Tibial nerve (tissue), 4 donors: ENCODE results near the gene BRSK2. TPM values are rescaled to one million over a fixed set of nuclear protein-coding genes. Genes with fewer than 3 reads are reported as not detected.
"Not testable (repeated sequence)": the region's sequence is repeated elsewhere in the genome, so short reads cannot be mapped to it uniquely, and the experiment has no call there.

ENCODE experiments used
- DNase-seq, 2 donors: peaks; one replicate each; pipeline ENCODE4 v3.0.0-alpha.2; 2019; ENCODE audit warnings: low spot score in 2 of 2
- H3K27ac ChIP-seq, 4 donors: fragments of 200-600 bp; sonication (generic) in 3 of 4; one replicate each; pipeline ENCODE4 v1.5.1; 2017 to 2019; ENCODE audit warnings: mild to moderate bottlenecking in 1 of 4
- H3K27me3 ChIP-seq, 2 donors: fragments of 200-600 bp; sonication (generic) in 1 of 2; one replicate each; pipeline versions ENCODE4 v1.5.1 to v1.6.0; 2017 to 2019
- H3K36me3 ChIP-seq, 3 donors: fragments of 200-600 bp; sonication (generic); one replicate each; pipeline ENCODE4 v1.5.1; 2018 to 2019
- H3K4me1 ChIP-seq, 4 donors: fragments of 200-600 bp; sonication (generic) in 3 of 4; one replicate each; pipeline ENCODE4 v1.5.1; 2017 to 2019
- H3K4me3 ChIP-seq, 4 donors: fragments of 200-600 bp; sonication (generic) in 3 of 4; one replicate each; pipeline ENCODE4 v1.5.1; 2017 to 2019; ENCODE audit warnings: mild to moderate bottlenecking in 1 of 4, moderate library complexity in 1 of 4
- H3K9me3 ChIP-seq, 4 donors: fragments of 200-600 bp; sonication (generic) in 3 of 4; one replicate each; pipeline ENCODE4 v1.5.1; 2017 to 2019
- EP300 ChIP-seq, 2 donors: sonication (generic); formaldehyde crosslinking; IDR thresholded peaks; one replicate each; pipeline ENCODE4 v1.6.1; 2017; ENCODE audit warnings: antibody characterized with exemption in 2 of 2, mild to moderate bottlenecking in 1 of 2
- POLR2A ChIP-seq, 2 donors: fragments of 450-650 bp; IDR thresholded peaks; one replicate each; pipeline ENCODE4 v1.6.1; 2017; ENCODE audit warnings: antibody characterized with exemption in 2 of 2, mild to moderate bottlenecking in 2 of 2, moderate library complexity in 2 of 2
- WGBS, 2 donors: methylation state at CpG; one replicate each; pipeline ENCODE4 v1.1.5; 2018; 5-methylcytosine and 5-hydroxymethylcytosine counted together
- total RNA-seq, 4 donors: library from RNA; depleted of rRNA; stranded (reverse); fragments of >200 nt; gene quantifications; one replicate each; pipeline ENCODE4 v1.1.0, GENCODE V29; 2016
- TF ChIP-seq, protein P1 (sequence below), 5 experiments: fragments of 200-600 bp in 3 of 5; fragments of 450-650 bp in 2 of 5; sonication (generic) in 3 of 5; IDR thresholded peaks; one replicate each; pipeline ENCODE4 v1.5.1; 2016 to 2019; ENCODE audit warnings: antibody characterized with exemption in 5 of 5, mild to moderate bottlenecking in 3 of 5, moderate library complexity in 2 of 5

BRSK2 gene
- total RNA-seq: 1 to 10 TPM; 2.4 to 7.8 (median 4.6) TPM

DNA sequence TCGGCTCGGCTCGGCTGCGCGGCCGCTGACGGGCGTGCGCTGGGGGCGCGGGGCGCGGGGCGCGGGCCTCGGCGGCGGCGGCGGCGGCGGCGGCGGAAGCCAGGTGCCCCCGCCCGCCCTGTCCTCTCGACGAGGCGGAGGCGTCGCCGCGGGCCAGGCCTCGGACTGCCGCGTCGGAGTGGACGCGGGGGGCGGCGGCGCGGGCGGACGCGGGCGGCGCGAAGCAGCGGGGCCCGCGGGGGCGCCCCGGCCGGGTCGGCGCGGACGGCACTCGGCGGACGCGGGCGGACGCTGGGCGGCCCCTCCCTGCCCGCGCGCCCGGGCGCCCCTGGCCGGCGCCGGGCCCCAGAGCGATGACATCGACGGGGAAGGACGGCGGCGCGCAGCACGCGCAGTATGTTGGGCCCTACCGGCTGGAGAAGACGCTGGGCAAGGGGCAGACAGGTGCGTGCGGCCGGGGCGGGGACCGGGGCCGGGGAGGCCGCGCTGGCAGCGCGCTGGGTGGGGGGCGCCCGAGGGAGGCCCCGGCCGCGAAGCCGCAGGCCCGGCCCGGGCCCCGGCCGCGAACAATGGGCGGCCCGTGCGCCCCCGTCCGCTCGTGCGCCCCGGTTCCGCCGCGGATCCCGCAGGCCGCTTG, at the start of gene BRSK2:
Gene BRSK2 (plus strand): TSS at position 3 of the 637 bp plus-strand sequence. CDS start 351 bp downstream, at position 354.
- TF ChIP-seq POLR2A (IDR thresholded peaks at IDR 0.05): no peak
- no peak for TF ChIP-seq EP300 (IDR thresholded peaks at IDR 0.05)
- TF ChIP-seq, protein P1, sequence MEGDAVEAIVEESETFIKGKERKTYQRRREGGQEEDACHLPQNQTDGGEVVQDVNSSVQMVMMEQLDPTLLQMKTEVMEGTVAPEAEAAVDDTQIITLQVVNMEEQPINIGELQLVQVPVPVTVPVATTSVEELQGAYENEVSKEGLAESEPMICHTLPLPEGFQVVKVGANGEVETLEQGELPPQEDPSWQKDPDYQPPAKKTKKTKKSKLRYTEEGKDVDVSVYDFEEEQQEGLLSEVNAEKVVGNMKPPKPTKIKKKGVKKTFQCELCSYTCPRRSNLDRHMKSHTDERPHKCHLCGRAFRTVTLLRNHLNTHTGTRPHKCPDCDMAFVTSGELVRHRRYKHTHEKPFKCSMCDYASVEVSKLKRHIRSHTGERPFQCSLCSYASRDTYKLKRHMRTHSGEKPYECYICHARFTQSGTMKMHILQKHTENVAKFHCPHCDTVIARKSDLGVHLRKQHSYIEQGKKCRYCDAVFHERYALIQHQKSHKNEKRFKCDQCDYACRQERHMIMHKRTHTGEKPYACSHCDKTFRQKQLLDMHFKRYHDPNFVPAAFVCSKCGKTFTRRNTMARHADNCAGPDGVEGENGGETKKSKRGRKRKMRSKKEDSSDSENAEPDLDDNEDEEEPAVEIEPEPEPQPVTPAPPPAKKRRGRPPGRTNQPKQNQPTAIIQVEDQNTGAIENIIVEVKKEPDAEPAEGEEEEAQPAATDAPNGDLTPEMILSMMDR (IDR thresholded peaks at IDR 0.05): no peak
- no peaks in the 10 kb centered on the region for H3K36me3 ChIP-seq
- peaks cover 0 to 32% of the 10 kb centered on the region in 2 donors for H3K27me3 ChIP-seq
- H3K4me3 ChIP-seq: peak within 1 kb of the TSS; percentile 42 to 63 (median 59)
- H3K27ac ChIP-seq: peak within 1 kb of the TSS; percentile 49 to 86 (median 72)
- H3K9me3 ChIP-seq: no peaks in the 10 kb centered on the region
- WGBS, 2 donors: 0 to 2% methylated on average over 9 to 37 of the region's 119 CpGs
- no peak for DNase-seq
- peaks cover 0 to 24% (median 11%) of the 10 kb centered on the region in 4 donors for H3K4me1 ChIP-seq

DNA sequence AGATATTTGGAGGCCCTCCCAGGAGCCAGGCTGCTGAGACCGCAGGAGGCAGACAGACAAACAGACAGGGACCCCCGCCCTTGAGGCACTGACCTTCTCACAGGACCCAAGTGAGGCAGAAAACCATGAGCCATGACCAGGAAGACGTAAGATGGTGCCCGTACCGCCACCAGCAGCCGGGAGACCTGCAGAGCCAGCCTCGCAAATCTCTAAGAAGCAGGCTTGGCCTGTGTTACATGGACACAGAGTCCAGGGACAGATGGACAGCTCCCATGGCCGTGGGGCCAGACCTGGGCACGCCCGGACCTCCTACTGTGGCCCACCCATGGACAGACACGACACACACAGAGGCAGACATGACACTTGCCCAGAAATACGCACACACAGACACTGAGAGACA, 49.6 kb upstream of the BRSK2 start:
- no peaks in the 10 kb centered on the region for H3K27me3 ChIP-seq
- H3K9me3 ChIP-seq: no peaks in the 10 kb centered on the region
- H3K4me3 ChIP-seq: no peak overlapping the region
- TF ChIP-seq EP300 (IDR thresholded peaks at IDR 0.05) (no peak), POLR2A (IDR thresholded peaks at IDR 0.05) (no peak)
- TF ChIP-seq, protein P1 (IDR thresholded peaks at IDR 0.05): no peak
- DNase-seq: no peak
- H3K36me3 ChIP-seq: no peaks in the 10 kb centered on the region
- 62% methylated on average over 11 to 12 of the region's 12 CpGs for WGBS, 2 donors
- peaks cover 0 to 26% (median 11%) of the 10 kb centered on the region in 4 donors for H3K4me1 ChIP-seq
- no peak overlapping the region for H3K27ac ChIP-seq

DNA sequence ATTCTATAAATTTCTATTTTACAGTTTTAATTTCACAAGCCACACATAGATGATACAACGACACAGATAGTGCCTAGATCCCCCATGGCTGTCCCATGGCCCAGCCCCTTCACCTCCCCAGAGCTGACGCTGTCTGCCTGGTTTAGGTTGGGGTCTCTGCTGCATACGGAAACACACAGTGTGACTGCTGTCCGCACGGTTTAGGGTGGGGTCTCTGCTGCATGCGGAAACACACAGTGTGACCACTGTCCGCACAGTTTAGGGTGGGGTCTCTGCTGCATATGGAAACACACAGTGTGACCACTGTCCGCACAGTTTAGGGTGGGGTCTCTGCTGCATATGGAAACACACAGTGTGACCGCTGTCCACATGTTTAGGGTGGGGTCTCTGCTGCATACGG, 48.5 kb upstream of the BRSK2 start:
- H3K4me1 ChIP-seq: peaks cover 0 to 15% (median 3%) of the 10 kb centered on the region in 4 donors
- not testable (repeated sequence) for H3K27me3 ChIP-seq, H3K9me3 ChIP-seq, H3K4me3 ChIP-seq, H3K36me3 ChIP-seq, H3K27ac ChIP-seq, DNase-seq
- WGBS, 2 donors: 76 to 77% methylated on average over 9 to 10 of the region's 10 CpGs

DNA sequence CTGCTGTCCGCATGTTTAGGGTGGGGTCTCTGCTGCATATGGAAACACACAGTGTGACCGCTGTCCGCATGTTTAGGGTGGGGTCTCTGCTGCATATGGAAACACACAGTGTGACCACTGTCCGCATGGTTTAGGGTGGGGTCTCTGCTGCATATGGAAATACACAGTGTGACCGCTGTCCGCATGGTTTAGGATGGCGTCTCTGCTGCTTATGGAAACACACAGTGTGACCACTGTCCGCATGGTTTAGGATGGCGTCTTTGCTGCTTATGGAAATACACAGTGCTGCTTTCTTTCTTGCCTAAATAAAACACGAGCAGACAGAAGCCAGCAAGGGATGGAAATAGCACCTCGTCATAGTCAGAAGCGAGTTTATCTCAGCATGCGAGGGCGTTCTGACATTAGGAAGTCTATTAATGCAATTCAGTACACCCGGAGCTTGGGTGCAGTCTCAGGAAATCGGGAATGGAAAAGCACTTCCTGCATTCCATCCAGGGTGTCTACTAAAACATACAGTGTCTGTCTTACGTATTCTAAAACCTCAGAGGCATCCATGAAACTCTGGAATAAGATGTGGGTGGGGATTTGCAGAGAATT, 47.7 kb upstream of the BRSK2 start:
- WGBS, 2 donors: 38 to 41% methylated on average over 17 of the region's 17 CpGs

DNA sequence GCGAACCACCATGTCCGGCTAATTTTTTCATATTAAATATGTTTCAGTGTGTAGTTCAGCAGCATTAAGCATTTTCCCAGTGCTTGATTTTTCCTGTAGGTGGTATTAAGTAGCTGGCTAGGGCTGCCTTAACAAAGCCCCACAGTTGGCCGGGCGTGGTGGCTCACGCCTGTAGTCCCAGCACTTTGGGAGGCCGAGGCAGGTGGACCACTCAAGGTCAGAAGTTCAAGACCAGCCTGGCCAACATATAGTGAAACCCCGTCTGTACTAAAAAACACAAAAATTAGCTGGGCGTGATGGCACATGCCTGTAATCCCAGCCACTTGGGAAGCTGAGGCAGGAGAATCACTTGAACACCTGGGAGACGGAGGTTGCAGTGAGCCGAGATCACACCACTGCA, 46.8 kb upstream of the BRSK2 start:
- Histone ChIP-seq H3K27me3 (no peaks in the 10 kb centered on the region), H3K36me3 (no peaks in the 10 kb centered on the region), H3K9me3 (no peaks in the 10 kb centered on the region), H3K27ac (no peak overlapping the region), H3K4me3 (no peak overlapping the region), H3K4me1 (peaks cover 0 to 4% (median 0%) of the 10 kb centered on the region in 4 donors)
- DNase-seq: no peak
- WGBS, 2 donors: 87% methylated on average over 10 of the region's 10 CpGs
- TF ChIP-seq, protein P1 (IDR thresholded peaks at IDR 0.05): no peak
- TF ChIP-seq POLR2A (IDR thresholded peaks at IDR 0.05) (no peak), EP300 (IDR thresholded peaks at IDR 0.05) (no peak)

More for the DNA sequence above, 47.7 kb upstream of the BRSK2 start:
- H3K4me1 ChIP-seq: peaks cover 0 to 11% (median 2%) of the 10 kb centered on the region in 4 donors
- H3K27ac ChIP-seq: no peak overlapping the region
- TF ChIP-seq, protein P1 (IDR thresholded peaks at IDR 0.05): no peak
- TF ChIP-seq EP300 (IDR thresholded peaks at IDR 0.05) (no peak), POLR2A (IDR thresholded peaks at IDR 0.05) (no peak)
- H3K9me3 ChIP-seq: no peaks in the 10 kb centered on the region
- no peak overlapping the region for H3K4me3 ChIP-seq
- no peaks in the 10 kb centered on the region for H3K27me3 ChIP-seq
- no peak for DNase-seq
- no peaks in the 10 kb centered on the region for H3K36me3 ChIP-seq
